Neural progenitor cell (in vitro differentiated cells): ENCODE data around the gene DCST2. TPM values are rescaled to one million over a fixed set of nuclear protein-coding genes. Genes with fewer than 3 reads are reported as not detected.

Experiments used
- DNase-seq: peaks from one replicate; pipeline ENCODE4 v3.0.0-alpha.2; 2016; ENCODE audit warnings: low spot score
- H2AFZ ChIP-seq: fragments of 200-600 bp; sonication (generic); replicated peaks from 2 replicates; pipeline ENCODE4 v1.6.1; 2016; ENCODE audit warnings: antibody characterized with exemption
- H3F3A ChIP-seq: fragments of 200-600 bp; sonication (generic); 2 replicates; pipeline ENCODE4 v1.6.1; 2016; ENCODE audit warnings: antibody characterized with exemption, low read depth
- H3K27ac ChIP-seq: fragments of 200-600 bp; sonication (generic); 2 replicates; pipeline ENCODE4 v1.5.1; 2016; ENCODE audit warnings: mild to moderate bottlenecking
- H3K27me3 ChIP-seq: fragments of 200-600 bp; sonication (generic); 2 replicates; pipeline ENCODE4 v1.6.1; 2016; ENCODE audit warnings: mild to moderate bottlenecking, moderate library complexity
- H3K36me3 ChIP-seq: fragments of 200-600 bp; sonication (generic); 2 replicates; pipeline ENCODE4 v1.5.1; 2016
- H3K4me1 ChIP-seq: fragments of 200-600 bp; sonication (generic); 2 replicates; pipeline ENCODE4 v1.6.1; 2016; ENCODE audit warnings: mixed run types
- H3K4me2 ChIP-seq: fragments of 200-600 bp; sonication (generic); 2 replicates; pipeline ENCODE4 v1.6.1; 2016
- H3K4me3 ChIP-seq: fragments of 200-600 bp; sonication (generic); 2 replicates; pipeline ENCODE4 v1.5.1; 2016
- H3K79me2 ChIP-seq: fragments of 200-600 bp; sonication (generic); 2 replicates; pipeline ENCODE4 v1.6.1; 2016; ENCODE audit warnings: low read depth
- H3K9ac ChIP-seq: fragments of 200-600 bp; sonication (generic); 2 replicates; pipeline ENCODE4 v1.6.1; 2016
- H3K9me3 ChIP-seq: fragments of 200-600 bp; sonication (generic); 2 replicates; pipeline ENCODE4 v1.5.1; 2016; ENCODE audit warnings: low read depth
- H4K20me1 ChIP-seq: fragments of 200-600 bp; sonication (generic); 2 replicates; pipeline ENCODE4 v1.6.1; 2016; ENCODE audit warnings: low read depth
- H3K27ac Mint-ChIP-seq: 3 replicates; pipeline ENCODE4 v1.8.0; 2021; ENCODE audit warnings: mixed read lengths
- H3K27me3 Mint-ChIP-seq: 2 replicates; pipeline ENCODE4 v1.8.0; 2022; ENCODE audit warnings: low read depth, mild to moderate bottlenecking, inconsistent platforms, moderate library complexity, mixed read lengths; ENCODE audit not compliant: insufficient read depth
- H3K36me3 Mint-ChIP-seq: 3 replicates; pipeline ENCODE4 v1.8.0; 2021; ENCODE audit warnings: mixed read lengths
- H3K4me1 Mint-ChIP-seq: 3 replicates; pipeline ENCODE4 v1.8.0; 2021; ENCODE audit warnings: mixed read lengths
- H3K4me3 Mint-ChIP-seq: 3 replicates; pipeline ENCODE4 v1.8.0; 2021; ENCODE audit warnings: mild to moderate bottlenecking, moderate library complexity, mixed read lengths
- H3K9me3 Mint-ChIP-seq: 3 replicates; pipeline ENCODE4 v1.8.0; 2020; ENCODE audit warnings: mixed read lengths
- CTCF ChIP-seq: fragments of 200-600 bp; sonication (generic); IDR thresholded peaks from 2 replicates; pipeline ENCODE4 v1.5.1; 2017; ENCODE audit warnings: antibody characterized with exemption, mild to moderate bottlenecking
- EZH2 ChIP-seq: fragments of 200-600 bp; sonication (generic); IDR thresholded peaks from 2 replicates; pipeline ENCODE4 v1.6.1; 2017; ENCODE audit warnings: antibody characterized with exemption, mild to moderate bottlenecking, moderate library complexity
- EZH2phosphoT487 ChIP-seq: fragments of 200-600 bp; sonication (generic); IDR thresholded peaks from 2 replicates; pipeline ENCODE4 v1.6.1; 2017; ENCODE audit warnings: antibody characterized with exemption
- total RNA-seq: library from RNA; depleted of rRNA; stranded (reverse); fragments of >200 nt; gene quantifications from 2 replicates; pipeline ENCODE4 v1.2.3, GENCODE V29; 2015; ENCODE audit warnings: low replicate concordance

DCST2 gene
- total RNA-seq, 1 donor from 2014 or later = 1.8 TPM

GRCh38 chr1:155001425-155001674 lies 32.2 kb downstream of the DCST2 start:
- peaks cover 20% of the 10 kb centered on the region for H3K4me1 ChIP-seq
- no peaks in the 10 kb centered on the region for H4K20me1 ChIP-seq
- H2AFZ ChIP-seq = no peak overlapping the region
- DNase-seq = no peak
- TF ChIP-seq EZH2 (no peak), EZH2phosphoT487 (no peak), CTCF (no peak)
- no peaks in the 10 kb centered on the region for H3K9me3 ChIP-seq
- H3K4me3 ChIP-seq = peak overlapping the region; percentile 72
- Mint-ChIP-seq H3K27ac (peak overlapping the region; percentile 60), H3K36me3 (no peaks in the 10 kb centered on the region), H3K9me3 (peaks cover 2% of the 10 kb centered on the region), H3K4me3 (peak overlapping the region; percentile 89), H3K4me1 (peaks cover 28% of the 10 kb centered on the region), H3K27me3 (peaks cover 3% of the 10 kb centered on the region)
- no peaks in the 10 kb centered on the region for H3K36me3 ChIP-seq
- H3K9ac ChIP-seq = no peak overlapping the region
- no peak overlapping the region for H3K27ac ChIP-seq
- no peaks in the 10 kb centered on the region for H3K27me3 ChIP-seq
- H3K4me2 ChIP-seq = peak overlapping the region; percentile 82
- peaks cover 30% of the 10 kb centered on the region for H3K79me2 ChIP-seq
- peaks cover 43% of the 10 kb centered on the region for H3F3A ChIP-seq

GRCh38 chr1:155000726-155001424 lies 32.7 kb downstream of the DCST2 start:
- H4K20me1 ChIP-seq = no peaks in the 10 kb centered on the region
- no peaks in the 10 kb centered on the region for H3K36me3 Mint-ChIP-seq
- H3K27me3 Mint-ChIP-seq = peaks cover 3% of the 10 kb centered on the region
- H3K9me3 Mint-ChIP-seq = peaks cover 2% of the 10 kb centered on the region
- H2AFZ ChIP-seq = peak overlapping the region; percentile 86
- H3K27ac ChIP-seq = no peak overlapping the region
- no peaks in the 10 kb centered on the region for H3K9me3 ChIP-seq
- H3K27ac Mint-ChIP-seq = no peak overlapping the region
- peak overlapping the region; percentile 82 for H3K4me2 ChIP-seq
- TF ChIP-seq EZH2phosphoT487 (no peak), CTCF (no peak), EZH2 (no peak)
- peaks cover 43% of the 10 kb centered on the region for H3F3A ChIP-seq
- H3K9ac ChIP-seq = no peak overlapping the region
- peak; percentile 96 for DNase-seq
- peaks cover 20% of the 10 kb centered on the region for H3K4me1 ChIP-seq
- H3K4me1 Mint-ChIP-seq = peaks cover 32% of the 10 kb centered on the region
- peaks cover 28% of the 10 kb centered on the region for H3K79me2 ChIP-seq
- peak overlapping the region; percentile 72 for H3K4me3 ChIP-seq
- no peaks in the 10 kb centered on the region for H3K36me3 ChIP-seq
- peak overlapping the region; percentile 89 for H3K4me3 Mint-ChIP-seq
- H3K27me3 ChIP-seq = no peaks in the 10 kb centered on the region

GRCh38 chr1:155000411-155000725 lies 33.2 kb downstream of the DCST2 start:
- peaks cover 2% of the 10 kb centered on the region for H3K9me3 Mint-ChIP-seq
- DNase-seq = no peak
- Histone ChIP-seq H3K27me3 (no peaks in the 10 kb centered on the region), H4K20me1 (no peaks in the 10 kb centered on the region), H3K9me3 (no peaks in the 10 kb centered on the region), H3K36me3 (no peaks in the 10 kb centered on the region), H3K79me2 (peaks cover 28% of the 10 kb centered on the region), H2AFZ (no peak overlapping the region), H3K4me2 (peak overlapping the region; percentile 82), H3F3A (peaks cover 43% of the 10 kb centered on the region), H3K4me3 (peak overlapping the region; percentile 72), H3K9ac (no peak overlapping the region), H3K27ac (peak overlapping the region; percentile 41), H3K4me1 (peaks cover 20% of the 10 kb centered on the region)
- peaks cover 32% of the 10 kb centered on the region for H3K4me1 Mint-ChIP-seq
- H3K4me3 Mint-ChIP-seq = peak overlapping the region; percentile 92
- no peak for TF ChIP-seq EZH2phosphoT487
- TF ChIP-seq CTCF = no peak
- no peak for TF ChIP-seq EZH2
- peaks cover 3% of the 10 kb centered on the region for H3K27me3 Mint-ChIP-seq
- H3K36me3 Mint-ChIP-seq = no peaks in the 10 kb centered on the region
- peak overlapping the region; percentile 37 for H3K27ac Mint-ChIP-seq
